ENCODE data around the gene RND2.

The RND2 gene

GRCh38 chr17:43079641-43080302, 54.7 kb downstream of the RND2 start:
- DNase-seq: no peak

Data from NCI-H226 (cell line).